CD14-positive monocyte (primary cell): Measurements from ENCODE around the gene TMUB1. TPM values are rescaled to one million over a fixed set of nuclear protein-coding genes. Genes with fewer than 3 reads are reported as not detected.

Source experiments
- DNase-seq, 3 donors: peaks; one replicate each; pipeline ENCODE4 v3.0.0-alpha.2; 2011 to 2022
- H2AFZ ChIP-seq: 2 replicates; pipeline ENCODE4 v1.6.0; 2012; ENCODE audit warnings: mild to moderate bottlenecking, low read depth, low read length, inconsistent platforms; ENCODE audit not compliant: insufficient read depth, poor library complexity, severe bottlenecking
- H3K27ac ChIP-seq, 2 donors: 1 replicate in 1 of 2; 2 replicates in 1 of 2; pipeline ENCODE4 v1.5.1; 2012 to 2013; ENCODE audit warnings: low read length in 2 of 2, control low read depth in 1 of 2, inconsistent platforms in 1 of 2, low read depth in 1 of 2, mild to moderate bottlenecking in 1 of 2
- H3K27me3 ChIP-seq, 2 donors: one replicate each; pipeline versions ENCODE4 v1.6.0 to v1.6.1; 2011 to 2013; ENCODE audit warnings: low read length in 2 of 2; ENCODE audit not compliant: control insufficient read depth in 2 of 2, insufficient read depth in 2 of 2
- H3K36me3 ChIP-seq, 2 donors: replicated peaks in 1 of 2; 1 replicate in 1 of 2; 2 replicates in 1 of 2; pipeline versions ENCODE4 v1.5.1 to v1.6.1; 2012 to 2013; ENCODE audit warnings: low read length in 2 of 2, control low read depth in 1 of 2, inconsistent platforms in 1 of 2, mild to moderate bottlenecking in 1 of 2; ENCODE audit not compliant: insufficient read depth in 2 of 2, control insufficient read depth in 1 of 2
- H3K4me1 ChIP-seq, 2 donors: 1 replicate in 1 of 2; 2 replicates in 1 of 2; pipeline versions ENCODE4 v1.5.1 to v1.6.1; 2012 to 2013; ENCODE audit warnings: low read length in 2 of 2, control low read depth in 1 of 2, inconsistent platforms in 1 of 2, mild to moderate bottlenecking in 1 of 2, moderate library complexity in 1 of 2; ENCODE audit not compliant: insufficient read depth in 2 of 2, control insufficient read depth in 1 of 2
- H3K4me2 ChIP-seq: replicated peaks from 2 replicates; pipeline ENCODE3; 2012; ENCODE audit warnings: low read length, moderate library complexity, mild to moderate bottlenecking; ENCODE audit not compliant: poor library complexity, severe bottlenecking; ENCODE audit errors: extremely low read depth
- H3K4me3 ChIP-seq, 3 experiments: fragments of 200-600 bp in 1 of 3; sonication (generic) in 1 of 3; replicated peaks in 1 of 3; 1 replicate in 2 of 3; 2 replicates in 1 of 3; pipeline ENCODE4 v1.5.1; 2011 to 2013; ENCODE audit warnings: low read length in 3 of 3, mild to moderate bottlenecking in 3 of 3, control low read depth in 2 of 3, low read depth in 2 of 3, inconsistent platforms in 1 of 3, moderate library complexity in 1 of 3
- H3K79me2 ChIP-seq: 2 replicates; pipeline ENCODE4 v1.6.0; 2012; ENCODE audit warnings: mild to moderate bottlenecking, control low read depth, inconsistent platforms, low read length, moderate library complexity; ENCODE audit not compliant: insufficient read depth
- H3K9ac ChIP-seq: 2 replicates; pipeline ENCODE4 v1.6.0; 2017; ENCODE audit warnings: low read length, mild to moderate bottlenecking; ENCODE audit not compliant: insufficient read depth, poor library complexity, severe bottlenecking
- H3K9me3 ChIP-seq, 2 donors: replicated peaks in 1 of 2; 1 replicate in 1 of 2; 2 replicates in 1 of 2; pipeline versions ENCODE4 v1.5.1 to v1.6.1; 2012 to 2013; ENCODE audit warnings: low read length in 2 of 2, control low read depth in 1 of 2; ENCODE audit not compliant: control insufficient read depth in 1 of 2, insufficient read depth in 1 of 2
- H4K20me1 ChIP-seq: 2 replicates; pipeline ENCODE4 v1.6.0; 2012; ENCODE audit warnings: mild to moderate bottlenecking, low read length, control low read depth, moderate library complexity; ENCODE audit not compliant: insufficient read depth
- H3K27ac Mint-ChIP-seq, 7 donors: one replicate each; pipeline ENCODE4 v1.8.0; 2020; ENCODE audit warnings: mild to moderate bottlenecking in 7 of 7, mixed read lengths in 7 of 7, moderate library complexity in 6 of 7, inconsistent platforms in 2 of 7
- H3K27me3 Mint-ChIP-seq, 3 donors: one replicate each; pipeline ENCODE4 v1.8.0; 2021 to 2022; ENCODE audit warnings: low read depth in 3 of 3, mild to moderate bottlenecking in 3 of 3, mixed read lengths in 3 of 3, moderate library complexity in 3 of 3, inconsistent platforms in 1 of 3
- H3K36me3 Mint-ChIP-seq, 2 donors: one replicate each; pipeline ENCODE4 v1.8.0; 2020; ENCODE audit warnings: mixed read lengths in 2 of 2, inconsistent platforms in 1 of 2, mild to moderate bottlenecking in 1 of 2
- H3K4me1 Mint-ChIP-seq: one replicate; pipeline ENCODE4 v1.8.0; 2020; ENCODE audit warnings: mild to moderate bottlenecking, mixed read lengths
- H3K4me3 Mint-ChIP-seq, 2 donors: one replicate each; pipeline ENCODE4 v1.8.0; 2020; ENCODE audit warnings: mild to moderate bottlenecking in 2 of 2, mixed read lengths in 2 of 2, moderate library complexity in 1 of 2
- H3K9me3 Mint-ChIP-seq, 7 donors: one replicate each; pipeline ENCODE4 v1.8.0; 2020 to 2022; ENCODE audit warnings: mixed read lengths in 7 of 7, mild to moderate bottlenecking in 6 of 7, moderate library complexity in 6 of 7, inconsistent platforms in 2 of 7
- CTCF ChIP-seq: fragments of 200-600 bp; IDR thresholded peaks from one replicate; pipeline ENCODE4 v1.8.0; 2022; ENCODE audit warnings: antibody characterized with exemption, mild to moderate bottlenecking
- WGBS: methylation state at CpG from one replicate; pipeline ENCODE4 v1.1.5; 2013; ENCODE audit warnings: missing lambda C conversion rate; ENCODE audit not compliant: insufficient coverage; 5-methylcytosine and 5-hydroxymethylcytosine counted together
- intact Hi-C, 2 donors: fragments of 100-400 bp; cut with micrococcal nuclease; formaldehyde crosslinking; loops; one replicate each; pipeline versions ENCODE4 v1.15.0 to v1.15.1; 2023
- polyA plus RNA-seq, 3 donors: library from polyadenylated mRNA; depleted of rRNA in 1 of 3; unstranded in 2 of 3; stranded (reverse) in 1 of 3; fragments of 300-500 nt in 2 of 3; fragments of >200 nt in 1 of 3; fragmentation: Illumina TruSeq in 2 of 3; gene quantifications; 1 replicate in 2 of 3; 2 replicates in 1 of 3; pipeline ENCODE4 v1.2.3, GENCODE V29; 2012 to 2021

Gene TMUB1
- polyA plus RNA-seq, 3 donors, result 17.4 to 28.2 (median 19.8) TPM

GRCh38 chr7:151075662-151075971 is 7.7 kb downstream of the TMUB1 start:
- no peak overlapping the region for H3K27ac ChIP-seq

GRCh38 chr7:151074817-151075661 is 8.3 kb downstream of the TMUB1 start:
- H3K36me3 Mint-ChIP-seq, result peaks cover 51 to 69% of the 10 kb centered on the region in 2 donors
- H3K27ac Mint-ChIP-seq, result no peak overlapping the region
- Histone ChIP-seq H2AFZ (no peak overlapping the region), H3K27me3 (no peaks in the 10 kb centered on the region), H3K9me3 (no peaks in the 10 kb centered on the region), H3K79me2 (peaks cover 13% of the 10 kb centered on the region), H3K9ac (no peak overlapping the region), H3K4me1 (peaks cover 8 to 11% of the 10 kb centered on the region in 2 donors), H3K27ac (no peak overlapping the region), H3K4me2 (no peak overlapping the region), H3K4me3 (no peak overlapping the region), H3K36me3 (peaks cover 60 to 75% of the 10 kb centered on the region in 2 donors), H4K20me1 (peaks cover 51% of the 10 kb centered on the region)
- peaks cover 0 to 1% (median 0%) of the 10 kb centered on the region in 3 donors for H3K27me3 Mint-ChIP-seq
- intact Hi-C loops, result loop anchor here in 1 of 2 donors (5.0 kb wide), 1 partner anchor 37 kb away; no protein-coding TSS in a partner anchor
- H3K4me1 Mint-ChIP-seq, result peaks cover 13% of the 10 kb centered on the region
- WGBS, result 93% methylated on average over 26 of the region's 26 CpGs
- DNase-seq, result no peak
- H3K4me3 Mint-ChIP-seq, result no peak overlapping the region
- TF ChIP-seq CTCF, result no peak
- peaks cover 0 to 3% (median 0%) of the 10 kb centered on the region in 7 donors for H3K9me3 Mint-ChIP-seq

More at GRCh38 chr7:151075662-151075971, 7.7 kb downstream of the TMUB1 start:
- H3K27me3 ChIP-seq, result no peaks in the 10 kb centered on the region
- intact Hi-C loops, result loop anchor here in 1 of 2 donors (5.0 kb wide), 1 partner anchor 37 kb away; no protein-coding TSS in a partner anchor
- Mint-ChIP-seq H3K4me1 (peaks cover 13% of the 10 kb centered on the region), H3K27me3 (peaks cover 0 to 1% (median 0%) of the 10 kb centered on the region in 3 donors), H3K36me3 (peaks cover 45 to 63% of the 10 kb centered on the region in 2 donors), H3K4me3 (no peak overlapping the region), H3K9me3 (peaks cover 0 to 3% (median 0%) of the 10 kb centered on the region in 7 donors), H3K27ac (no peak overlapping the region)
- H3K79me2 ChIP-seq, result peaks cover 19% of the 10 kb centered on the region
- no peak overlapping the region for H2AFZ ChIP-seq
- TF ChIP-seq CTCF, result no peak
- H3K9me3 ChIP-seq, result no peaks in the 10 kb centered on the region
- DNase-seq, result no peak
- no peak overlapping the region for H3K9ac ChIP-seq
- peaks cover 10 to 14% of the 10 kb centered on the region in 2 donors for H3K4me1 ChIP-seq
- no peak overlapping the region for H3K4me3 ChIP-seq
- WGBS, result 92% methylated on average over 7 of the region's 7 CpGs
- no peak overlapping the region for H3K4me2 ChIP-seq
- peaks cover 53% of the 10 kb centered on the region for H4K20me1 ChIP-seq
- peaks cover 54 to 69% of the 10 kb centered on the region in 2 donors for H3K36me3 ChIP-seq
